Measurements from ENCODE around the gene SLC48A1.

SLC48A1 gene

DNA sequence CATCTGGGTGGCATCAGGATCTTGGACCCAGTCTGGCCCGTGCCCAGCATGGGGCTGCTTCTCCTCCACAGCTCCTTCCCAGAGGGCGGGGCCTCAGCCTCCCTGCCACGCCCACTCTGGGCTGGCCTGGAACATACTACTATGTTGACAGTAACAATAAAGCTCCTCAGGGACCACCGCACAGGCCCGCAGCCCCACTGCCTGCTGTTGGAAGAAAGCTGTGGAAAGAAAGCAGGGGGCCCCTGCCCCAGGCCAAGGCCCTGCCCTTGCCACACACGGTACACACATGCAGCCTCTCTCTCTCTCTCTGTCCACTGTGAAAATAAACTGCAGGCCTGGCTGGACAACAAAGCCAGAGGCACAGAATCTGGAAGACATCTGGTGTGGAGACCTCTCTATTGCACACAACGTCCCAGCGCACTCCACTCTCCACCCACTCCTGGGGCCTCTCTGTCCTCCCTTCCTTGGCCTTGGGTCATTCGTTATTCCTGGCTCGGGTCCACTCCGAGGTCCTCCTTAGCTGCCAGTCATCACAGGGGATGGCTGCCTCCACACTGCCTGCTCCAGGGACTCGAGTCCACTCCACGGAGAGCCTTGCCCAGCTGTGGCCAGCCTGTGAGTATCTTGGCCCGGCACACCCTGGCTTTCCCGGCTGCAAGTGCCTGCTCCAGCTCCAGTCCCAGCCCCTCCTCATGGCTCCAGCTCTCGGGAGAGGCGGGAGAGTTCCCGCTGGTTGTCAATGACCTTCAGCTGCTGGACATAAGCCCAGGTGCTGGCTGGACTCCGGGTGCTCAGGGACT lies 36.0 kb upstream of the SLC48A1 start:
- Histone ChIP-seq H3K36me3 (ENCODE audit: control insufficient read depth in 1 of 2, insufficient read depth in 2 of 2, low read length in 2 of 2) (no peaks in the 10 kb centered on the region), H3K4me3 (ENCODE audit: low read depth in 1 of 2, low read length in 2 of 2) (peak overlapping the region in 1 of 2 donors; percentile 2), H3K9me3 (ENCODE audit: control insufficient read depth in 1 of 2, low read length in 2 of 2) (no peaks in the 10 kb centered on the region), H3K27me3 (ENCODE audit: low read depth, low read length) (no peaks in the 10 kb centered on the region), H3K27ac (ENCODE audit: low read length) (peak overlapping the region; percentile 36), H3K4me1 (ENCODE audit: control insufficient read depth in 1 of 2, insufficient read depth in 2 of 2, low read length in 2 of 2) (peaks cover 16 to 54% of the 10 kb centered on the region in 2 donors)

DNA sequence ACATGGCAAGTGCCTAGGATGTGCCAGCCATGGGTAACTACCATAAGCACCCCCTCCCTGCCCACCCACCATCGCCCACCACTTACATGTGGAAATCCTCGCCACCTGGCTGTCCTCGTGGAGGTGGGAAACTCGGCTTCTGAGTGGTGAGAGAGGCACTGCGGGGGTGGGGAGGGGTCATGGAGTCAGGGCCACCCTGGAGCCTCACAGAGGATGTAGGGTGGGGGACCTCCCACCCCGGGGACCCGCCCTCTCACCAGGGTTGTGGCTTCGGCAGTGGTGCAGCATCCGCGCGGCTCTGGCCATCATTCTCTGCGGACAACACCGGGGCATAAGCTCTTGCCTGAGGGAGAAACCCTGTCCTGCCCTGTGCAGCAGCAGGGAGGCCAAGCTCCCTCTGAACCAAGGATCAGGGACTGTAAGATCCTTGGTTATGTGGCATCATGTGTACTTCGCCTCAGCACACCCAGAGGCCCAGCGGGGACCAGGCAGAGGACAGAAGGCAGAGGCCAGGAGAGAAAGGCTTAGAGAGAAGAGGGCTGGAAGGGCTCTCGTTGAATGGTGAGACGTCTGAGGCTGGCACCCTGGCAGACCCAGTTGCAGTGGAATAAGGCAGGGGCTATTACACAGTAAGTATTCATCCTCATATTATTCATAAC lies 35.0 kb upstream of the SLC48A1 start:
- H3K27ac ChIP-seq (ENCODE audit: low read length), result no peak overlapping the region
- peaks cover 16 to 54% of the 10 kb centered on the region in 2 donors for H3K4me1 ChIP-seq (ENCODE audit: control insufficient read depth in 1 of 2, insufficient read depth in 2 of 2, low read length in 2 of 2)
- no peaks in the 10 kb centered on the region for H3K36me3 ChIP-seq (ENCODE audit: control insufficient read depth in 1 of 2, insufficient read depth in 2 of 2, low read length in 2 of 2)
- no peaks in the 10 kb centered on the region for H3K27me3 ChIP-seq (ENCODE audit: low read depth, low read length)
- no peak overlapping the region for H3K4me3 ChIP-seq (ENCODE audit: low read depth in 1 of 2, low read length in 2 of 2)
- no peaks in the 10 kb centered on the region for H3K9me3 ChIP-seq (ENCODE audit: control insufficient read depth in 1 of 2, low read length in 2 of 2)

DNA sequence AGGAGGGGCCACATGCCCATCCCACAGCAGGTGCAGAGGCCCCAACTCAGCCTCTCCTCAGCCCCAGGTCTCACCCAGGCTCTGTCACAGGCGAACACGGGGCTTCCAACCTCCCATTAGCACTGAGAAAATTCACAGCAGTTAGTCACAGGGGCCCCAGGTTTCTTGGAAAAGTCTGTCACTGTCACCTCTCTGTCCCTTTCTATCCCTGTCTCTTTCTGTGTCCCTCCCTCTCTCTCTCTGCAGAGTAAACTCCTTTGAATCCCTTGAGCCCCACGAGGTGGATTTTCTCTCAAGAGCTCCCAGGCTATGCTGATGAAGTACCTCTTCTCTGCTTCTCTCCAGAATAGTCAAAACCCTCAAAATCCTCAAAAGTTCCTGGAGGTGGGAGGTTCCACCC lies 33.7 kb upstream of the SLC48A1 start:
- no peaks in the 10 kb centered on the region for H3K9me3 ChIP-seq (ENCODE audit: control insufficient read depth in 1 of 2, low read length in 2 of 2)
- no peaks in the 10 kb centered on the region for H3K27me3 ChIP-seq (ENCODE audit: low read depth, low read length)
- H3K4me3 ChIP-seq (ENCODE audit: low read depth in 1 of 2, low read length in 2 of 2), result no peak overlapping the region
- H3K4me1 ChIP-seq (ENCODE audit: control insufficient read depth in 1 of 2, insufficient read depth in 2 of 2, low read length in 2 of 2), result peaks cover 16 to 54% of the 10 kb centered on the region in 2 donors
- H3K36me3 ChIP-seq (ENCODE audit: control insufficient read depth in 1 of 2, insufficient read depth in 2 of 2, low read length in 2 of 2), result no peaks in the 10 kb centered on the region
- H3K27ac ChIP-seq (ENCODE audit: low read length), result no peak overlapping the region

DNA sequence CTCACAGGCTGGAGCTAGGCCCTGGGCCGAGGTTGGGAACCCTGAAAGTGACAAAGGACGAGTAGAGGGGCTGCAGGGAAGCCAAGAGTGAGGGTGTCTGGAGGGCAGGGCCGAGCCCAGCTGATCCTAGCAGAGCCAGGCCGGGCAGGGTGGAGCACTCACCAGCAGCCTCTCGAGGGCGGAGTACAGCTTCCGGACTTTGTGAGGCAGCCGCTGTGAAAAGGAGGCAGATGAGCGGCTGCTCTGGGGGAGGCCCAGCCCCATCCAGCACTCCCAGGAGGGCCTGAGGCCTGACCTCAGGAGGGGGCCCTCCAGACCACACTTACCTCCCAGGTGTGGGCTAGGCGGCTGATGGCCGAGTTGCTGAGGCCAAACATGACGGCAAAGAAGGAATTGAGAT lies 33.1 kb upstream of the SLC48A1 start:
- H3K27me3 ChIP-seq (ENCODE audit: low read depth, low read length), result no peaks in the 10 kb centered on the region
- no peaks in the 10 kb centered on the region for H3K9me3 ChIP-seq (ENCODE audit: control insufficient read depth in 1 of 2, low read length in 2 of 2)
- no peak overlapping the region for H3K27ac ChIP-seq (ENCODE audit: low read length)
- H3K4me1 ChIP-seq (ENCODE audit: control insufficient read depth in 1 of 2, insufficient read depth in 2 of 2, low read length in 2 of 2), result peaks cover 16 to 53% of the 10 kb centered on the region in 2 donors
- H3K36me3 ChIP-seq (ENCODE audit: control insufficient read depth in 1 of 2, insufficient read depth in 2 of 2, low read length in 2 of 2), result no peaks in the 10 kb centered on the region
- H3K4me3 ChIP-seq (ENCODE audit: low read depth in 1 of 2, low read length in 2 of 2), result no peak overlapping the region

DNA sequence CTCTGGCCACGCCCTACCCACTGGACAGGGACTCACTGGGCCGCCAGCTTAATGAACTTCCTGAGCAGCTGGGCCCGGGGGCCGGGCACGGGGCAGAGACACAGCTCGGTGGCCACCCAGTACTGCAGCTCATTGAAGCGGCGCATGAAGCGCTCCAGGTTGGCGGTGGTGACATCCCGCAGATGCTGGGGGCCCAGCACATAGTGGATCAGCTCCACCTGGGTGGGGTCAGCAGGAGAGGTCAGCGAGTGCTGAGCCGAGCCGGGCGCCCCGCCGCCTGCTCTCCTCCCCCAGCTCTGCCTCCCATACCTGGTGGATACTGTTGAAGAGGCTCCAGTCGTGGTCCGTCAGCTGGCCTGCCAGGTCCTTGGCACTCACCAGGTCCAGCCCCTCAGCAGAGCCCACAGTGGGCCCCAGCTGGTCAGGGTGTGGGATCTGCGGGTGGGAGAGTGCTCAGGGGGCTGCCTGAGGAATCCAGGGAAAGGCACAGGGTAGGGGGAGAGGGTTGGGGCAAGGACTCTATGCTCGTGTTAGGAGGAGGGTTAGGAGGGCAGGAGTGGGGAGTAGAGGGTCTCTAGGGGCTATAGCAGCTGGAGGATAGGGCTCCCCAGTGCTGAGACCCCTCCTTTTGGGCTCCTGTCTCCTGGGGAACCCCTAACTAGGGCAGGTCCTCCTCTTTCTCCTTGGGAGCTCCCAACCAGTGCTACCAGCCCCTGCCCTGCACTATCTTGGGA lies 32.3 kb upstream of the SLC48A1 start:
- no peak overlapping the region for H3K27ac ChIP-seq (ENCODE audit: low read length)
- H3K4me1 ChIP-seq (ENCODE audit: control insufficient read depth in 1 of 2, insufficient read depth in 2 of 2, low read length in 2 of 2), result peaks cover 16 to 45% of the 10 kb centered on the region in 2 donors
- no peak overlapping the region for H3K4me3 ChIP-seq (ENCODE audit: low read depth in 1 of 2, low read length in 2 of 2)
- H3K36me3 ChIP-seq (ENCODE audit: control insufficient read depth in 1 of 2, insufficient read depth in 2 of 2, low read length in 2 of 2), result no peaks in the 10 kb centered on the region
- no peaks in the 10 kb centered on the region for H3K9me3 ChIP-seq (ENCODE audit: control insufficient read depth in 1 of 2, low read length in 2 of 2)
- no peaks in the 10 kb centered on the region for H3K27me3 ChIP-seq (ENCODE audit: low read depth, low read length)

DNA sequence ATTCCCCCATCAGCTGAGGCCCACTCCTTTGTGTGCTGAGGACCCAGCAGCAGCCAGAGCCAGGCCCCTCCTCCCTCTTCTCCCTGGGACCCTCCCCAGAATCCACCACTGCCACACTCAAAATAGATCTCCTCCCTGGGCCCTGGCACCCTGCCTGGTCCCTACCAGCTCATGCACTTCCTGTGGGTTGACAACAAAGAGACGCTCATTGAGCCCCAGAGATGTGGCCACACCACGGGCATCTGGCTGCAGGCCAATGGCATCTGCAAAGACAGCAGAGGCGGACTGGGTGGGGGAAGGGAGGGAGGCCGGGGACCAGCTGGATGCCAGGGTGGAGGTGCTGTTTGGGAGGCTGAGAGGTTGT lies 31.7 kb upstream of the SLC48A1 start:
- no peak overlapping the region for H3K4me3 ChIP-seq (ENCODE audit: low read depth in 1 of 2, low read length in 2 of 2)
- H3K9me3 ChIP-seq (ENCODE audit: control insufficient read depth in 1 of 2, low read length in 2 of 2), result no peaks in the 10 kb centered on the region
- no peaks in the 10 kb centered on the region for H3K36me3 ChIP-seq (ENCODE audit: control insufficient read depth in 1 of 2, insufficient read depth in 2 of 2, low read length in 2 of 2)
- H3K27me3 ChIP-seq (ENCODE audit: low read depth, low read length), result no peaks in the 10 kb centered on the region
- H3K4me1 ChIP-seq (ENCODE audit: control insufficient read depth in 1 of 2, insufficient read depth in 2 of 2, low read length in 2 of 2), result peaks cover 10 to 40% of the 10 kb centered on the region in 2 donors
- H3K27ac ChIP-seq (ENCODE audit: low read length), result no peak overlapping the region

DNA sequence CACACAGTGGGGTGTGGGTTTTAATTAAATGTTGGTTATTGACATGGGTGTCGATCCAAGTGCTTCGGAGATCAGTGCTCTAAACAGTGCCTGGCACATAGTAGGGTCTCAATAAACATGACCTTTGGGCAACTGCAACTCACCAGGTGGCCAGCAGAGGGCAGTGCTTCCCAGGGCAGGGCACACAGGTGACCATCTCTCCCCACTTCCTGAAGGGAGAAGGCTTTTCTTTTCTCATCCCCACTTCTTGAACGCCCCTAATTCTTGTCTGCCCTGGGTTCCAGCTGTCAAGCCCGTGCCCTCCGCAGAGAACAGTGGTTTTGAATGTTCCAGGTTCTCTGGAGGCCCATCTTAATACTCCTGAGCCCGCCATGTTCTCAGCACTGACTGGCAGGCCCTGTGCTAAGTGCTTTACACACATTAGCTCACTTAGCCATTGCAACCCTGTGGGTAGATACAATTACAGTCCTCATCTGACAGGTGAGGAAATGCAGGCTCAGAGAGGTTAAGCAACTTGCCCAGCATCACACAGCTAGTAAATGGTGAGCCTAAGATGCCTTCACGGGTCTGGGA lies 30.7 kb upstream of the SLC48A1 start:
- no peaks in the 10 kb centered on the region for H3K9me3 ChIP-seq (ENCODE audit: control insufficient read depth in 1 of 2, low read length in 2 of 2)
- H3K27ac ChIP-seq (ENCODE audit: low read length), result no peak overlapping the region
- no peaks in the 10 kb centered on the region for H3K36me3 ChIP-seq (ENCODE audit: control insufficient read depth in 1 of 2, insufficient read depth in 2 of 2, low read length in 2 of 2)
- H3K4me1 ChIP-seq (ENCODE audit: control insufficient read depth in 1 of 2, insufficient read depth in 2 of 2, low read length in 2 of 2), result peaks cover 3 to 30% of the 10 kb centered on the region in 2 donors
- H3K27me3 ChIP-seq (ENCODE audit: low read depth, low read length), result no peaks in the 10 kb centered on the region
- H3K4me3 ChIP-seq (ENCODE audit: low read depth in 1 of 2, low read length in 2 of 2), result no peak overlapping the region

DNA sequence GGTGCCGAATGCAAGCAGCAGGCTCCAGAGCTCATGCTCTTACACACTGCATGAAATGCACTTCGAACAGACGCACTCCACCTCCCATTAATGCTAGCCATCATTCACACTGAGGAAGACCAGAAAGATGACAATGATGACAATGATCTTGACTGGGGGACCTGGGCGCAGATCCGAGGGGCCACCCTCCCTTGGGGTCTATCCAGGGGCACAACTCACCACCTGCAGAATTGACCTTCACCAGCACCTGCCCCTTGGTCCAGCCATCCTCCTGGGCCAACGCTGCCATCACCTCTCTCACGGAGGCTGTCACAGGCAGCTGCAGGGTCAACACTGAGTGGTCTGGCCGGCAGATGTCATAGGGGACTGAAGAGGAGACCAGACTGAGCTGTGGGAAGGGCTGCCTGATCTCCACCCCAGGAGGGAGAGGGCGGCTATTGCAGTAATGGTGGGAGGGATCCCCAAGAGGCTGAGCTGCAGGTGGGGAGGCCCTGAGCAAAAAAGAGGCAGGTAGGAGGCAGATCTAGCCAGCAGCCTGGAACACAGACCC lies 29.7 kb upstream of the SLC48A1 start:
- Histone ChIP-seq H3K36me3 (ENCODE audit: control insufficient read depth in 1 of 2, insufficient read depth in 2 of 2, low read length in 2 of 2) (no peaks in the 10 kb centered on the region), H3K4me1 (ENCODE audit: control insufficient read depth in 1 of 2, insufficient read depth in 2 of 2, low read length in 2 of 2) (peaks cover 0 to 20% of the 10 kb centered on the region in 2 donors), H3K9me3 (ENCODE audit: control insufficient read depth in 1 of 2, low read length in 2 of 2) (no peaks in the 10 kb centered on the region), H3K27ac (ENCODE audit: low read length) (no peak overlapping the region), H3K4me3 (ENCODE audit: low read depth in 1 of 2, low read length in 2 of 2) (no peak overlapping the region), H3K27me3 (ENCODE audit: low read depth, low read length) (no peaks in the 10 kb centered on the region)

DNA sequence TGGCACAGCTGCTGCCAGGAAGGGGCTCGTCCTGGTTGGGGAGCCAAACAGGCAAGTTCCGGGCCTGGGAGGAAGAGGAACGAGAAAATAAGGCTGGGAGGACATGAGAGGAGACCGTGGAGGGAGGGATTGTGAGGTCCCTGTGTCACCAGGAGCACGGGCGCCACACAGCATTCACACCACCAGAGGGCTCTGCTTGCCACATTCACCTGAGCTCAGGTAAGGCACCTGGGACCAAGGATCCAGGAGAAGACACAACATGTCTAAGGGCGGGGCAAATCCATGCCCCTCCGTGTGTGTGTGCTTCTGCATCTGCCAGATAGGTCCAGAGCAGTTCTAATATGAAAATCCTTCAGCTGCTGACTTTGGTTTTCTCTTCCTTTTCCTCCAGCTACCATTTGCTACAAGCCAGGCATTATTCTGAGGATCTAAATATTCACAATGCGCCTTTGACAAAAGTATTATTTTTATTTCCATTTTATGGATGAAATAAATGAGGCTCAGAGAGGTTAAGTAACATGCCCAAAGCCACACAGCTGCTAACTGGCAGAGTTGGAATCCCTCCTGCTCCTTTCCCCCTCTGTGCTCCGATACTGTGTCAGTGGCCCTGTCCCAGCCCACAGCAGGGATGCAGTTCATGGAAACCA lies 28.9 kb upstream of the SLC48A1 start:
- Histone ChIP-seq H3K9me3 (ENCODE audit: control insufficient read depth in 1 of 2, low read length in 2 of 2) (no peaks in the 10 kb centered on the region), H3K4me3 (ENCODE audit: low read depth in 1 of 2, low read length in 2 of 2) (no peak overlapping the region), H3K4me1 (ENCODE audit: control insufficient read depth in 1 of 2, insufficient read depth in 2 of 2, low read length in 2 of 2) (peaks cover 0 to 20% of the 10 kb centered on the region in 2 donors), H3K27me3 (ENCODE audit: low read depth, low read length) (no peaks in the 10 kb centered on the region), H3K36me3 (ENCODE audit: control insufficient read depth in 1 of 2, insufficient read depth in 2 of 2, low read length in 2 of 2) (no peaks in the 10 kb centered on the region), H3K27ac (ENCODE audit: low read length) (no peak overlapping the region)

DNA sequence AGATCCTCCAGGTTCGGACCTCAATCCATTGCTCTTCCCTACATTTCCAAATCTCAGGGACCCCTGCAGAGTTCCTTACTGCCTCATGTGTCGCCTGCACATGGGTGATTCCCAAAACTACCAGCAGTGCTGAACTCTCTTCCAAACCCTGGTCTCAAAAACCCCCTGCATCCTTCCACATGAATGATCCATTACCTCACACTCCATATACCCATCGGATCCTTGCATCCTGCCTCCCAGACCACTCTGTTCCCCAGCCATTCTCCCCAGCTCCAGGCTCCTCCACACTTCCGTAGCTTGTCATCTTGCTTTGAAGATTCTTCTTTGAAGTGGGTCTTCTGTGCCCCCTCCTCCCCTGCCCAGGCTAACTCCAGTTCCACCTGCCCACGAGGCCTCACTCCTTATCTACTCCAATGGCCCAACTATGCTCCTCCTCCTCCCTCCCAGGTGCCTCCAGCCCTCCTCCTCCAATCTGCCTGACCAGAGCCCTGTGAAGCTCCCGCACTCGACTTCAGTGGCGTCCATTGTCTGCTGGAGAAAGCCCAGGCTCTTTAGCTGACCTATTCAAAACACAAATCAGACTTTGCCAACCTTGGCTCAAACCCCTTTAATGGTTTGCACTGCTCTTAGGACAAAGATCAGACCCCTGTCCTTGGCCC lies 28.1 kb upstream of the SLC48A1 start:
- Histone ChIP-seq H3K36me3 (ENCODE audit: control insufficient read depth in 1 of 2, insufficient read depth in 2 of 2, low read length in 2 of 2) (no peaks in the 10 kb centered on the region), H3K27me3 (ENCODE audit: low read depth, low read length) (no peaks in the 10 kb centered on the region), H3K4me1 (ENCODE audit: control insufficient read depth in 1 of 2, insufficient read depth in 2 of 2, low read length in 2 of 2) (peaks cover 0 to 17% of the 10 kb centered on the region in 2 donors), H3K27ac (ENCODE audit: low read length) (no peak overlapping the region), H3K9me3 (ENCODE audit: control insufficient read depth in 1 of 2, low read length in 2 of 2) (no peaks in the 10 kb centered on the region), H3K4me3 (ENCODE audit: low read depth in 1 of 2, low read length in 2 of 2) (no peak overlapping the region)
